ENCODE results near the gene FADS6. TPM values are rescaled to one million over a fixed set of nuclear protein-coding genes. Genes with fewer than 3 reads are reported as not detected.
"Not testable (repeated sequence)": the region's sequence is repeated elsewhere in the genome, so short reads cannot be mapped to it uniquely, and the experiment has no call there.

FADS6 gene
- total RNA-seq, 2 donors from 2014 or later: not detected

DNA sequence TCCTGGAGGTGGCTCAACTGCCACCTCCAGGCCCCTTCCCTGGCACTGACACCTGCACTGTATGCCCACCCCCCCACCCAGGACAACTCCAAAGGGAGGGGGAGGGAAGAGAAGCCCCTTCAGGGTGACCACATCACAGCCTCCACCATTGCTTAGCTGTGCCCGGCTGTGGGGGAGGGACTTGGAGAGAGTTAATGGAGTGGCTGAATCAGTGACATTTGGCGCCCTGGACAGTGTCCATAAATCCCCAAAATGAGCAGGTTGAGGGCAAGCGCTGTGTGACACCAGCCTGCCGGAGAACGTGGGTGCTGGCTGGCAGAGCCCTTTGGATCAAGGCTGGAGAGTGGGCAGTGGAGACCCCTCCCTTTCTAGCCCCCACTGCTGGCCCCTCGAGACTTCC, 28.7 kb upstream of the FADS6 start:
- intact Hi-C loops (cut with DNase I): no loop called here
- no peak for ATAC-seq
- no peak for DNase-seq

DNA sequence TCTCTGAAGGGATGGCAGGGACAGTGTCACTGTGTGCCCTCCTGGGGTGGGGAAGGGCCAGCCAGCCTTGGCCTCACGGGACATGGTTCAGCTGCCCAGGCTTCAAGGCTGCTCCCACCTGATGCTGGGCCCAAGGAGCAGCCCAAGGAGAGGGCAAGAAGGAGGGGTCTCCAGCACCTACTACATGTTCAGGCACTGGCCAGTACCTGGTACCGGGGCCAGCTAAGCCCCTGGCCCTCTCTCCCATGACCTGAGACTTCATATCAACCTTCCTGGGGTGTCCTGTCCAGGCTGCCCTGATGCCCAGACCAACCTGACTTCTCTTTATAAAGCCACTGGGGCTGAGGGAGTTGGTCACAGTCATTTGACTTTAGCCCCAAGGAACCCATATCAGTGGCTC, 28.3 kb upstream of the FADS6 start:
- DNase-seq (no peak), ATAC-seq (no peak)
- intact Hi-C loops (cut with DNase I): no loop called here

DNA sequence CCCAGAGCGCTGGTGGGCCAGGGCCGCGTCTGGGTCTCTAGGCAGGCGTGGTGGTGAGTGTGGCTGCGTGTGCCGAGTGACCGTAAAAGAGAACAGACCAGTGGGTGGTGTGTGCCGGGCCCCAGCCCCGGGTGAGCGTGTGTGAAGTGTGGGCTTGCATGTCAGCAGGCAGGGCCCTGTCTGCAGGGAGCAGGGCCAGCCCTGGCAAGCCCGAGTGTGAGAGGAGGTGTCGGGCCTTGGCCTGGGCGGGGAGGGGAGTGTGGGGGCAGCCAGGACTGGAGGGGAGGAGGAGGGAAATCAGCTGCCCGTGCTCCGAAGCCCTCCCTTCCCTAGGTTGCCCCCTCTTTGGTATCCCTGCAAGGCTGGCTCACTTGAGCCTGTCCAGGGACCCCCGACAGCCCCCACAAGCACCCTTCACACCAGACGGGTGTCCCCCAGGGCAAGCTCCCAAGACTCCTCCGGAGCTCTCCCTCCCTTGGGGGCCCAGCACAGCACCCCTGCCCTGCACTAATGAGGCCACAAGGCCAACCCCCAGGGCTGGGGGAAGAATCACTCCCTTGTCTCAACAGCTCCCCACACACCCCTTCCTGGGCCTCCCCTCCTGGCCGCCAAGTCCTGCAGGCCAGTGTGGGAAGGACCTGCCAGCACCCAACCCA, 27.7 kb upstream of the FADS6 start:
- DNase-seq (no peak), ATAC-seq (peak; percentile 33 to 78)
- intact Hi-C loops (cut with DNase I): no loop called here

DNA sequence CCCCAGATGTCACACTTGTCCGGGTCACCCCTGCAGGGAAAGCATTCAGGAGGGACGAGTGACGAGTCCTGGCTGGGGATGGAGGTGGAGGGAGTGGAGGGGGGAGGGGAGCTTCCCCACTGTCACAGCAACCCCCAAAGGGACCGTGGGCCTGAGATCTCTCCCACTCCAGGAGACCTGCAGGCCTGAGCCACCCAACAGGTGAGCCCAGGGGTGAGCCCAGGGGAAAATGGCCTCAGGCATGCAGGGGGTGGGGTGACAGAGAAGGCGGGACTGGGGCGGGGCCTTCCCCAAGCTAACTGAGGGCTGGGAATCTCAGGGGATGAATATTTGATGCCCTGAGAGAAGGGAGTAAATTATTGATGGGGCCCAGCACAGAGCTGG, 27.2 kb upstream of the FADS6 start:
- intact Hi-C loops (cut with DNase I): no loop called here
- ATAC-seq: peak in 1 of 2 donors; percentile 2
- no peak for DNase-seq

DNA sequence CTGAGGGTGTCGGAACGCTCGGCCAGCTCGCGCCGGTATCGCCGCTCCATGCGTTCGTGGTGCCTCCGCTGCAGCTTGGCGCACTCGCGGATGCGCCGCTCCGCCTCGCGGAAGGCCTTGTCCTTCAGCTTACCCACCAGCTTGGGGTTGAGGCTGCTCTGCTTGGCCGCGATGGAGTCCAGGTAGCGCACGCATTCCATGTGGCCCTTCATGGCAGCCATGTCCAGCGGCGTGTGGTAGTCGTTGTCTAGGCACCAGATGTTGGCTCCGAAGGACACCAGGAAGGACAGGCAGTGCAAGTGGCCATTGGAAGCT, 26.8 kb upstream of the FADS6 start:
- no peak for DNase-seq
- intact Hi-C loops (cut with DNase I): no loop called here
- no peak for ATAC-seq

DNA sequence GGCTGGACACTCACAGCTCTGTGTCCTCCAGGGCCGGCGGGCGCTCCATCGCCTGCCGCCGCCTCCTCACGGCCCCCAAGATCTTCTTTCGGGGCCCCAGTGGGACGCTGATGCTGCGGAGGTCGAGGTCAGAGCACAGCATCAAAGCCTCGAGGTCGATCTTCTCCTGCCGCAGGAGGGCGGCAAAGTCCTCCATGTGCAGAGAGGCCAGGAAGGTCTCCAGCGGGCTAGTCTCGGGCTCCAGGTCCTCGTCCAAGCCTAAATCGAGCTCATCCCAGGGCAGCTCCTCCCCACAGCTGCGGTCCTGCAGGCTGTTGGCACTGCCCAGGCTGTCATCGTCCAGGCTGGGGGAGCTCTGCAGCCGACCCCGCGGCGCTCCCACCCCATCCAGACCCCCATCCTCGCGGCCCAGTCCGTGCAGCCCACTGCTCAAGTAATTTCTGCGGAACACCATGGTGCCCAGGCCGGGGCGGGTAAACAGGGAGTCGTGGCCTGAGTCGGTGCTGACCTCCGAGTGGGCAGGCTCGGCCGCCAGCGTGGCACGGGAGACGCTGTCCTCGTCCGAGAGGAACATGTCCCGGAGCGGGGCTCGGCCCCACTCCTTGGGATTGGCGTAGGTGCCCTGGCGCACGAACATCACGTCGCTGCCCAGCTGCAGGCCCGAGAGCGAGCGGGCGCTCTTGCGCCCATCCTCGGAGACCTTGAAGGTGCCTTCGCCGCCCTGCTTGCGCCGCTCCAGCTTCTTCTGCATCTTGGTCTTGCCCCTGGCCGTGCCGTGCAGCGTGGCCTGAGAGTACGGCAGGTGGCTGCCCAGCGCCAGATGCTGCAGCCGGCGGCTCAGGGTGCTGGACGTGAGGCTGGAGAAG, 26.2 kb upstream of the FADS6 start:
- ATAC-seq: no peak
- intact Hi-C loops (cut with DNase I): no loop called here

DNA sequence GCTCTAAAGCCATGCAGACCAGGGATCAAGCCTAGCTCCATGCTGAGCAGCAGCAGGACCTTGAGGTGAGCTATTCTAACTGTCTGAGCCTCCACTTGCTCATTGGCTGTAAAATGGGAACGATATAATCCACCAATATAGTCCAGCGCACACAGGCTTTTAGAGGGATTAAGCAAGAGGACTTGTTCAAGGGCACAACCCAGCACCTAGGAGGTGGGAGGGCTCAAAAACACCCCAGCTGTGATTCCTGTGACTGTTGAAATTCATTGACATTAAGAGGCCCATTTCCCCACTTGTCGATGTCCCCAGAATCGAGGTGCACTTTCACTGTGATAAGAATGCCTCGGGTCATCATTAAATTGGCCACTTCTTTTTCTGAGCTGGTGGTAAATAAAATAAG, 25.5 kb upstream of the FADS6 start:
- DNase-seq (no peak), ATAC-seq (no peak)
- intact Hi-C loops (cut with DNase I): no loop called here

More for the DNA sequence above, 26.2 kb upstream of the FADS6 start:
- DNase-seq: no peak

DNA sequence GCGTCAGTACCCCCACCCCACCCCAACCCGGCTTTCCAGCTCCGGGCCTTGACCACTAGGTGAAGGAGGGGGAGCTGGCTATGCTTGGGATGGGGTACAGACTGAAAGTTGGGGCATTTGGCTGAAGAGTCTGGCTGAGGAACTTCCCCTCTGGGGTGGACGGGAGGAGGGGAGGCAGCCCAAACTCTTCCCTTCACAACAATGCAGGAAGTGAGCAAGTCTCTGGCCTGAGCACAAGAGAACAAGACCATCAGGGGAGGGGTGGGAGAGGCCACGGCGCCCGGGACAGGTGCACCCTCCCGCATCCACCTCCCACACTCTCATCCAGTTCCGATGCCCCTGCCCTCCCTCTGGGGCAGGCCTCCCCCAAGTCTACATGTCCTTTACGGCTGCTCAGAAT, 24.0 kb upstream of the FADS6 start:
- DNase-seq (no peak), ATAC-seq (peak in 1 of 2 donors; percentile 11)
- intact Hi-C loops (cut with DNase I): no loop called here

DNA sequence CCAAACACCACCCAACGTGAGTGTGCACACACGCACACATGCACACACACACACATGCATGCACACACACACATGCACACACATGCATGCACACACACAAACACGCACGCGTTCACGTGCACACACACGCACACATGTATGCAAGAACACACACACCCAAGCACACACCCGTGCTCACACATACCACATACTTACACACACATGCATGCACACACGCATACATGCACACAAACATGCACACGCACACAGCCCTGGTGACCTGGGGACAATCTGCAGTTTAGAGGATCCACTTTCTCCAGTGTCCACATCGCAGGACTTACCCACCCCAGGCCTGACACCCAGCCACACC, 23.4 kb upstream of the FADS6 start:
- ATAC-seq: no peak
- intact Hi-C loops (cut with DNase I): no loop called here

DNA sequence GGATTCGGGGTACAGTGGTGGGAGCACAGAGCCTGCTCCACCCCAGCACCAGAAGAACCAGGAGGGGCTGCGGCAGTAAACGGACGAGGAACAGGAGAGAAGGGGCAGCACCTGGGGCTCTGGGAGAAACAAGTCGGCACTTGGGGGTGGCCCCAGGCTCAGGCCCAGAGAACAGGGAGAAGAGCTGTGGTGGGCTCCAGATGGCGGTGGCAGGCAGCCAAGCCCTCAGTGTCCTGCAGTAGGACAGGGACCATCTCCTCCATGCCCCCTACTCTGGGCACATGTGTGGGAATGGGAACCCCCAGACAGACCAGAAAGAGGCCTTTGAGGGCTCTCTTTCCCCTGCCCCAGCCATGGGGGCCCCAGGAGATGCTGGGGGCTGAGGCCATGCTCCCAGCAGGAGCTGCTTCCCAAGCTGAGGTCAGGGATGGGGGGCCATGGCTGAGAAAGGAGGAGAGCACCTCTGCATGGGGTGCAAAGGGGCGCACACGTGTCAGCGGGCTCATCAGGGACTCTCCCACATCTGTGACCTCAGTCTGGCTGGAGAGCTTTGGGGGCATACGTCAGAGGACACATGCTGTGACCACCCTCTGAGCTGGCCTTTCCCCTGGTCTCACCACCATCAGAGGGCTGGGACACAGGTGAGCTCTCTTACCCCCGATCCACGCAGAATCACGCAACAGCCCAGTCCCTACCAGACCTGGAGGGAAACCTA, 22.9 kb upstream of the FADS6 start:
- ATAC-seq (no peak), DNase-seq (no peak)
- intact Hi-C loops (cut with DNase I): no loop called here

More for the DNA sequence above, 23.4 kb upstream of the FADS6 start:
- DNase-seq: no peak

DNA sequence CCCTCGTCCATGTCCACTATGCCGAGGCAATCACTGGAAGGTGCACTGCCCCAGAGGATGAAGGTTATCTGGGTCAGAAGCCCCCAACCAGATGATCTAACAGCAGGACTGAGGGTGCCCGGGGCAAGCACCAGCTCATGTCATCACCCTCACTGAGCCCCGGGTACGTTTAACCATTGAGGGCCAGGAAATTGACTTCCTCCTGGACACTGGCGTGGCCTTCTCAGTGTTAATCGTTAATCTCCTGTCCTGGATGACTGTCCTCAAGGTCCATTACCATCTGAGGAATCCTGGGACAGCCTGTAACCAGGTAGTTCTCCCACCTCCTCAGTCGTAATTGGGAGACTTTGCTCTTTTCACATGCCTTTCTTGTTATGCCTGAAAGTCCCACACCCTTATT, 18.0 kb upstream of the FADS6 start:
- DNase-seq; intact Hi-C loops (cut with DNase I); ATAC-seq: not testable (repeated sequence)

DNA sequence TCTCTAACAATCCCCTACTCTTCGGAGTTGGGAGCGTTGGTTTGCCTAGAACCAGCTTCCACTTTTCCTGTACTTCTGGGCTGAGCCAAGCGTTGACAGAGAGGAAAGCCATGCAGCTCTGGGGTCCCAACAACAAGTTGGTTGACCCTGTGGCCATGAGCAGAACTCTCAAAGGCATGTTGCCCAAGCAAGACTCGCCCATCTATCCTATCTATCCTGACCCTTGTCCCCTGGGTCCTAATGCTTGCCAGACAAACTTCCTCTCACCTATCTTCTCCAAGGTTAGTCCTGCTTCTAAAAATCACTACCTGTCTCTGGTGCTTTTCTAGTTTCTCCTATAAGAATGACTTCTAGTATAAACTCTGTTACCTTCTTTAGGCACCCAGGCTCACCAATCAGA, 15.7 kb upstream of the FADS6 start:
- intact Hi-C loops (cut with DNase I); ATAC-seq: not testable (repeated sequence)

DNA sequence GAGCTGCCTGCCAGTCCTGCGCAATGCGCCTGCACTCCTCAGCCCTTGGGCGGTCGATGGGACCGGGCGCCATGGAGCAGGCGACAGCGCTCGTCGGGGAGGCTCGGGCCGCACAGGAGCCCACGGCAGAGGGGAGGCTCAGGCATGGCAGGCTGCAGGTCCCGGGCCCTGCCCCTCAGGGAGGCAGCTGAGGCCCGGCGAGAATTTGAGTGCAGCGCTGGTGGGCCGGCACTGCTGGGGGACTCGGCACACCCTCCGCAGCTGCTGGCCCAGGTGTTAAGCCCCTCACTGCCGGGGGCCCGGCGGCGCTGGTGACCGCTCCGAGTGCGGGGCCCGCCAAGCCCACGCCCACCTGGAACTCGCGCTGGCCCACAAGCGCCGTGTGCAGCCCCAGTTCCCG, 13.6 kb upstream of the FADS6 start:
- intact Hi-C loops (cut with DNase I): no loop called here
- no peak for DNase-seq

More for the DNA sequence above, 15.7 kb upstream of the FADS6 start:
- not testable (repeated sequence) for DNase-seq

DNA sequence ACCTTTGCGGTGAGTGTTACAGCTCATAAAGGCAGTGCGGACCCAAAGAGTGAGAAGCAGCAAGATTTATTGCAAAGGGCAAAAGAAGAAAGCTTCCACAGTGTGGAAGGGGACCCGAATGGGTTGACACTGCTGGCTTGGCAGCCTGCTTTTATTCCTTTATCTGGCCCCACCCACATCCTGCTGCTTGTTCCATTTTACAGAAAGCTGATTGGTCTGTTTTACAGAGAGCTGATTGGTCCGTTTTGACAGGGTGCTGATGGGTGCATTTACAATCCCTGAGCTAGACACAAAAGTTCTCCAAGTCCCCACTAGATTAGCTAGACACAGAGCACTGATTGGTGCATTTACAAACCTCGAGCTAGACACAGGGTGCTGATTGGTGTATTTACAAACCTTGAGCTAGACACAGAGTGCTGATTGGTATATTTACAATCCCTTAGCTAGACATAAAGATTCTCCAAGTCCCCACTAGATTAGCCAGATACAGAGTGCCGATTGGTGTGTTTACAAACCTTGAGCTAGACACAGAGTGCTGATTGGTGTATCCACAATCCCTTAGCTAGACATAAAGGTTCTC, 12.9 kb upstream of the FADS6 start:
- ATAC-seq; DNase-seq; intact Hi-C loops (cut with DNase I): not testable (repeated sequence)

More for the DNA sequence above, 13.6 kb upstream of the FADS6 start:
- no peak for ATAC-seq

DNA sequence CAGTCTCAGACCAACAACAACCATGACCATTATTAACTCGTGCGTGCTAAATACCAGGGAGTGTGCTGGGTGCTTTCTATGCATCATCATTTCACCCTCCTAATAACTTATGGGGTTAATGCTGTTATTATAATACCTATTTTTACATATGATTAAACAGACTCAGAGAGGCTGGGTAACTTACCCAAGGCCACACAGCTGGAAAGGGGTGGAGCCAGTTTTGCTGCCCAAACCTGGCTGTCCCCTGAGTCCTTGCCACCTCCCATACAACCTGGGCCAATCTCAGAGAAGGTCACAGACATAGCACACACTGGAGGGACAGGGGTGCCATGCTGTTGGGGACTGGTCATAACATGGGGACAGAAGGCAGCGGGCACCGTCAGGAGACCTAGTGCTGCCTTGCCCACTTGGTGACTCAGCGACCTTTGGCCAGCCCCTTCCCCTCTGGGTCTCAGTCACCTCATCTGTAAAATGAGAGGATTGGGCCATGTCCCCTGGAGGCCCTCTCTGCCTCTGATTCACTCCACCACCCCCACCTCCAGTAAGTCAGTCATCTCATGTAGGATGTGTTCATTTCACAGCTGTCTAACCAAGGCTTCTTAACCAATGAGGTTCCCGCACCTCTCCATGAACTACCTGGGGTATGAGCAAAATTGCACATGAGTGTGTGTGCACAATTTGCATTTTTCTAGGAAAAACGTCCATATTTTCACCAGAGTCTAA, 11.4 kb upstream of the FADS6 start:
- no peak for ATAC-seq
- intact Hi-C loops (cut with DNase I): no loop called here
- DNase-seq: no peak

DNA sequence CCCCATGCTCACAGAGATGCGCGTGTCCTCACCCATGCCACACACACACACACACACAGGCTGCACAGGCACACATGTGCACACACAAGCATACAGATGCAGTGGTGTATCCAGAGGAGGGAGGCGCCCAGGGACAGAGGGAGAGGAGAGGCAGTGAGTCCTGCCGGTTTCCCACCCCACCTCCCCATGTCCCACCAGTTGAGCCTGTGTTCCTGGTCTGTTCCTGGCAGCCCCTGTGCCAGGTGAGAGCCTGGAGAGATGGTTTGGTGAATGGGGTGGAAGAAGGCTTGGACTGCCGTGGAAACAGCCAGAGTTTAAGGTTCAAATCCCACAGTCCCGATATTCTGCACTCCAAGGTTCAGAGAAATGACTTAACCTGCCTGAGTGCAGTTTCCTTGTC, 10.2 kb upstream of the FADS6 start:
- ATAC-seq (no peak), DNase-seq (no peak)
- intact Hi-C loops (cut with DNase I): no loop called here

DNA sequence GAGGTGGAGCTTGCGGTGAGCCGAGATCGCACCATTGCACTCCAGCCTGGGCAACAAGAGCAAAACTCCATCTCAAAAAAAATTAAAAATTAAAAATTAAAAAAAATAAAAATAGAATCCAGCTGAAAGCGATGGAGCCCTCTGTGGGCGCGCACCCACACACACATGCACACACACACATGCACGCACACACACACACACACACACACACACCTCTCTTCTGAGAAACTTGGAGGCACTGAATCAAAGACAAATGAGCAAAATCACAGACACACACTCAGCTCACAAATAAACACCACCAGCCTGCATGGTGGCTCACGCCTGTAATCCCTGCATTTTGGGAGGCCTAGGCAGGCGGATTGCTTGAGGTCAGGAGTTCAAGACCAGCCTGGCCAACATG, 9.6 kb upstream of the FADS6 start:
- no peak for ATAC-seq
- no peak for DNase-seq
- intact Hi-C loops (cut with DNase I): no loop called here

DNA sequence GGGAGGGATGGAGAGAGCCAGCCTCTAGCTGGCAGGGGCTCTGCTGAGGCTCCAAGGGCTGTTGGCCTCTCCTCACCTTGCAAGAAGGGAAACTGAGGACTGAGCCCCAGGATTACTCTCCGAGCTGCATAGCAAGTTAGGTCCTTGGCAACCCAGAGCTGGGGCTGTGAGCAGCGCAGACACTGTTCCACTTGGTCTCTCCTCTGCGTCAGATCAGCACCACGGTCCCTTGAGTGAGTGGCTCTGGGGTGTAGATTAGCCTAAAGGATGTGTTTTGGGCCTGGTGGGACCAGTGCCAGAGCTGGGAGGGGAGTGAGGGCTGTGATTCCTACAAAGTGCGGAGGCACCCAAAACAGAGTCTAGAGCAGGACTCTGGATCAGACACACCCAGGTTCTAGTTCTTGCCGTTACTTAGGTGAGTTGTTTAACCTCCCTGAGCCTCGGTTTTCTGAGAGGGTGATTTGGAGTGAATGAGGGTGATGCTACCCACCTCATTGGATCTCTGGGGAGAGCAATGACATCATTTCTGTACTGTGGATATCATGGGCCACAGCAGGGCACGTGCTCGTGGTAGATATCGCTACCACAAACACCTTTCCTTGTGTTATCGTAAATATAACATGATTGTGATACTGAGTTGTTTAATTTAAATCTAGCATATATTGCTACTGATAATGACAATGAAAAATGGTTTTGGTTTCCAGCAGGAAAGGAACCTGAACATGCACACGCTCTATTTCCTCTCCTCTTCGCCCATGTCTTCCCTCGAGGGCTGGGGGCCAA, 8.1 kb upstream of the FADS6 start:
- ATAC-seq: no peak
- intact Hi-C loops (cut with DNase I): no loop called here

DNA sequence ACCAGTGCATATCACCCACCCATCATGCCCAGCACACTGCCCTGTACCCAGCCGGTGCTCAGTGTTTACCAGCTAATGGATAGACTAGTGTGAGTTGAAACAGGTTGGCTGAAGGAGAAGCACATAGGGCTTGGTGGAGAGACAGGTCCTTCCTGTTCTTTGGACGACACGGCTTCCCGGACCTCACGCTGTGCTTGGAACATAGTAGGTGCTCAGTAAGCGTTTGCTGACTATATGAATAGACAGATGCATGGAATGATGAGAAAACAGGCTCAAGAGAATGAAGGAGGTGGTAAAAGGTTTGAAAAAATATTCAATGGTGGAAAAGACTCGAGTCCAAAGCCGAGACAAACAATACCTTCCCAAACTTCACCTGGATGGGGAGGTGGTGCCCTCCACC, 6.8 kb upstream of the FADS6 start:
- DNase-seq: no peak
- intact Hi-C loops (cut with DNase I): no loop called here
- ATAC-seq: no peak

More for the DNA sequence above, 8.1 kb upstream of the FADS6 start:
- DNase-seq: no peak

Measured in left cardiac atrium (tissue), 4 donors.